ENCODE data around the gene AGBL4. TPM values are rescaled to one million over a fixed set of nuclear protein-coding genes. Genes with fewer than 3 reads are reported as not detected.

AGBL4 gene
- total RNA-seq, 2 donors from 2014 or later = 0.40 to 5.5 TPM

- Histone ChIP-seq H3K36me3 (ENCODE audit: control insufficient read depth, insufficient read depth, low read length) (no peaks in the 10 kb centered on the region), H3K4me1 (ENCODE audit: control insufficient read depth, insufficient read depth, low read length) (no peaks in the 10 kb centered on the region), H3K27ac (ENCODE audit: low read depth, low read length) (no peak overlapping the region), H3K27me3 (ENCODE audit: control insufficient read depth, insufficient read depth, low read length, poor library complexity, severe bottlenecking) (no peaks in the 10 kb centered on the region), H3K9ac (ENCODE audit: extremely low read depth, low read length, poor library complexity, severe bottlenecking) (no peak overlapping the region), H3K9me3 (ENCODE audit: control insufficient read depth, low read length) (peaks cover 86% of the 10 kb centered on the region), H3K4me3 (ENCODE audit: low read length) (no peak overlapping the region)
- DNase-seq = peak; percentile 59
- Mint-ChIP-seq H3K4me3 (no peak overlapping the region), H3K9me3 (peaks cover 58% of the 10 kb centered on the region), H3K27ac (no peak overlapping the region), H3K36me3 (ENCODE audit: low read depth) (peaks cover 13% of the 10 kb centered on the region), H3K27me3 (ENCODE audit: insufficient read depth) (no peaks in the 10 kb centered on the region), H3K4me1 (no peaks in the 10 kb centered on the region)
- 60 to 75% methylated on average over 1 to 2 of the region's 2 CpGs for WGBS, 2 experiments (ENCODE audit: insufficient coverage in 1 of 2, insufficient read length in 1 of 2)
- peak; percentile 45 for TF ChIP-seq CTCF (conservative IDR thresholded peaks at IDR 0.05)
These were observed 772.6 kb downstream of the AGBL4 start for GRCh38 chr1:49251019-49251784.

GRCh38 chr1:49240709-49241221, 783.0 kb downstream of the AGBL4 start:
- Mint-ChIP-seq H3K27me3 (ENCODE audit: insufficient read depth) (no peaks in the 10 kb centered on the region), H3K36me3 (ENCODE audit: low read depth) (peaks cover 25% of the 10 kb centered on the region), H3K4me1 (no peaks in the 10 kb centered on the region), H3K9me3 (peaks cover 42% of the 10 kb centered on the region), H3K27ac (no peak overlapping the region), H3K4me3 (no peak overlapping the region)
- Histone ChIP-seq H3K27ac (ENCODE audit: low read depth, low read length) (no peak overlapping the region), H3K9me3 (ENCODE audit: control insufficient read depth, low read length) (peaks cover 74% of the 10 kb centered on the region), H3K27me3 (ENCODE audit: control insufficient read depth, insufficient read depth, low read length, poor library complexity, severe bottlenecking) (no peaks in the 10 kb centered on the region), H3K4me1 (ENCODE audit: control insufficient read depth, insufficient read depth, low read length) (no peaks in the 10 kb centered on the region), H3K9ac (ENCODE audit: extremely low read depth, low read length, poor library complexity, severe bottlenecking) (no peak overlapping the region), H3K4me3 (ENCODE audit: low read length) (no peak overlapping the region), H3K36me3 (ENCODE audit: control insufficient read depth, insufficient read depth, low read length) (no peaks in the 10 kb centered on the region)
- DNase-seq = no peak
- TF ChIP-seq CTCF (conservative IDR thresholded peaks at IDR 0.05) = no peak
- 51 to 83% methylated on average over 1 of the region's 1 CpG for WGBS, 2 experiments (ENCODE audit: insufficient coverage in 1 of 2, insufficient read length in 1 of 2)

GRCh38 chr1:49234988-49235387, 788.8 kb downstream of the AGBL4 start:
- Mint-ChIP-seq H3K27me3 (ENCODE audit: insufficient read depth) (no peaks in the 10 kb centered on the region), H3K4me3 (no peak overlapping the region), H3K4me1 (no peaks in the 10 kb centered on the region), H3K36me3 (ENCODE audit: low read depth) (peaks cover 15% of the 10 kb centered on the region), H3K9me3 (peaks cover 31% of the 10 kb centered on the region), H3K27ac (no peak overlapping the region)
- Histone ChIP-seq H3K9ac (ENCODE audit: extremely low read depth, low read length, poor library complexity, severe bottlenecking) (no peak overlapping the region), H3K36me3 (ENCODE audit: control insufficient read depth, insufficient read depth, low read length) (no peaks in the 10 kb centered on the region), H3K9me3 (ENCODE audit: control insufficient read depth, low read length) (peaks cover 68% of the 10 kb centered on the region), H3K27ac (ENCODE audit: low read depth, low read length) (no peak overlapping the region), H3K27me3 (ENCODE audit: control insufficient read depth, insufficient read depth, low read length, poor library complexity, severe bottlenecking) (no peaks in the 10 kb centered on the region), H3K4me3 (ENCODE audit: low read length) (no peak overlapping the region), H3K4me1 (ENCODE audit: control insufficient read depth, insufficient read depth, low read length) (no peaks in the 10 kb centered on the region)
- no peak for TF ChIP-seq CTCF (conservative IDR thresholded peaks at IDR 0.05)
- 80 to 81% methylated on average over 1 of the region's 1 CpG for WGBS, 2 experiments (ENCODE audit: insufficient coverage in 1 of 2, insufficient read length in 1 of 2)
- no peak for DNase-seq
